AG08396 (cell line): Measurements from ENCODE around the gene FTCD.
"Not testable (repeated sequence)": the region's sequence is repeated elsewhere in the genome, so short reads cannot be mapped to it uniquely, and the experiment has no call there.

Experiments
- DNase-seq: peaks from one replicate; pipeline ENCODE4 v3.0.0; 2012; ENCODE audit warnings: low spot score, mixed read lengths

The FTCD gene

DNA sequence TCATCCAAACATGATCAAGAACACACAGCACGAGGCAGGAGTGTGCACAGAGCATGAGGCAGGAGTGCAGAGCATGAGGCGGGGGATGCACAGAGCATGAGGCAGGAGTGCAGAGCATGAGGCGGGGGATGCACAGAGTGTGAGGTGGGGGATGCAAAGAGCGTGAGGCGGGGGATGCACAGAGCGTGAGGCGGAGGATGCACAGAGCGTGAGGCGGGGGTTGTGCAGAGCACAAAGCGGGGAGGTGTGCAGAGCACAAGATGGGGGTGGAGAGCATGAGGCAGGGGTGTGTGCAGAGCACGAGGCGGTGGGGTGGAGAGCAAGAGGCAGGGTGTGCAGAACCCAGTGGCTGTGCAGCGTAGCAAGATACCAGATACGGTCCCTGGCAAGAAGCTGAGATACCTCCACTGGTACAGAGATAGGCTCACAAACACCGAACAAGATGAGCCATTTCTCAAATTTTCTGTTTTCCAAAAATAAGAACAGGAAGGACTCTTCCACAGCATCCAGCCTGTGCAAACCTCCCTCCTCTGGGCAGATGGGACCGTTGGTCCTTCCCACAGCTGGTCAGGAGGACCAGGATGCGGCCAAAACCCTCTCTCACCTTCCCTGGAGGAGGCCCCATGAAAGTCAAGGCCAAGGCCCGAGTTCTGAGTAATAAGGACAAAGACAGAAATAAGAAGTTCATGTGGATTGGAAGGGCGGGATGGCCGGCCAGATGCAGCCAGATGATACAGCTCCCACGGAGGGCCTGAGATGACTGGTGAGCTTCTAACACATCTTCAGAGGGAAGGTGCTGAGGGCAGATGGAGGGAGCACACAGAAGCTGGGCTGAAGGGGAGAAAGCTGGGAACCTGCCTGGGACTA is 16.9 kb upstream of the FTCD start:
- DNase-seq, result no peak

DNA sequence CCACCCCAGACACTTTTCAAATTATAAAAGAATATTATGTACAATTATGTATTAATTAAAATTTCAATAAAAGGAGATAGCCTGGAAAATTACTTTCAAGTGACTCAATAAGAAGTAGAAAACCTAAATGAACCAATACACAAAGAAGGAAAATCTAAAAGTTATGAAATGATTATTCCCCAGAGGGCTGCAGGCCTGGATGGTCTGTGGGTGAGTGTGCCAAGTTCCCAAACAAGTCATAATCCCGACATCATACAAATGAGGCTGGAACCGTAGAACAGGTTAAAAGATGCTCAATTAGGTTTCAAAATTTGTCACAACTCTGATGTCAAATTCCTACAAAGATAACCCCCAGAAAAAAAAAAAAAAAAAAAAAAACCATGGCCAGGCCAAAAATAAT is 16.2 kb upstream of the FTCD start:
- no peak for DNase-seq

DNA sequence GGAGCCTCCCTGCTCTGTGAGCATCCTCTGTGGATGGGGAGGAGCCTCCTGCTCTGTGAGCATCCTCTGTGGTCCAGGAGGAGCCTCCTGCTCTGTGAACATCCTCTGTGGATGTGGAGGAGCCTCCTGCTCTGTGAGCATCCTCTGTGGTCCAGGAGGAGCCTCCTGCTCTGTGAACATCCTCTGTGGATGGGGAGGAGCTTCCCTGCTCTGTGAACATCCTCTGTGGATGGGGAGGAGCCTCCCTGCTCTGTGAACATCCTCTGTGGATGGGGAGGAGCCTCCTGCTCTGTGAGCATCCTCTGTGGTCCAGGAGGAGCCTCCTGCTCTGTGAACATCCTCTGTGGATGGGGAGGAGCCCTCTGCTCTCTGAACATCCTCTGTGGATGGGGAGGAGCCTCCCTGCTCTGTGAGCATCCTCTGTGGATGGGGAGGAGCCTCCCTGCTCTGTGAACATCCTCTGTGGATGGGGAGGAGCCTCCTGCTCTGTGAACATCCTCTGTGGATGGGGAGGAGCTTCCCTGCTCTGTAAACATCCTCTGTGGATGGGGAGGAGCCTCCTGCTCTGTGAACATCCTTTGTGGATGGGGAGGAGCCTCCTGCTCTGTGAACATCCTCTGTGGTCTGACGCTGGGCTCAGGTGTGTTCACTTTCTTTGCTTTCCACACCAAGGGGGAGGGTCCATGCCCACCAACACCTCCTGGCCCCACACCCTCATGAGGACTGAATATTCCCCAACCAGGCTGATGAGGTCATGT is 15.2 kb upstream of the FTCD start:
- not testable (repeated sequence) for DNase-seq

DNA sequence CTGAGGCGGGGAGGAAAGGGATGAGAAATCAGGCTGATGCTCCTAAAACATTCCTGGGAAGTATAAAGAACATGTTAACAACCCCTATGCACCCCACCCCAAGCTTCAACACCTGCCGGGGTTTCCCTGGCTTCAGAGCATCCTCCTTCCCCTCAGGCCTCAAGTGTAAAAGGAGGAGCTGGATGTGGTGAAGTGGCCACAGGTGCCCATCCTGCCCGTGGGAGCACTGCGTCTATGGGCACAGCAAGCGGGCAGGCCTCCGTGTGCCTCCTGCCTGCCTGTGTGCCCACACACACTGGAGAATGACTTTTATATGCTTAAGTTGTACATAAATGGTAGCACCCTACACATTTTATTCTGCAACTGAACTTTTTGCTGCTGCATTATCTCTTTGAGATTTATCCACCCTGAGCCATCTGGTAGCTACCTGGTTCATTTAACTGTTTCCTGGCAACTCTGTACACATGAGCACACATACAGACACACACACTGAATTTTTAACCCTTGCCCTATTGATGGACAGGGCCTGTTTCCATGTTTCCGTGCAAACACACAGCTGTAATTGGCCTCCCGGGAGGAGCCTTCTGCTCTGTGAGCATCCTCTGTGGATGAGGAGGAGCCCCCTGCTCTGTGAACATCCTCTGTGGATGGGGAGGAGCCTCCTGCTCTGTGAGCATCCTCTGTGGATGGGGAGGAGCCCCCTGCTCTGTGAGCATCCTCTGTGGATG is 13.4 kb upstream of the FTCD start:
- no peak for DNase-seq

DNA sequence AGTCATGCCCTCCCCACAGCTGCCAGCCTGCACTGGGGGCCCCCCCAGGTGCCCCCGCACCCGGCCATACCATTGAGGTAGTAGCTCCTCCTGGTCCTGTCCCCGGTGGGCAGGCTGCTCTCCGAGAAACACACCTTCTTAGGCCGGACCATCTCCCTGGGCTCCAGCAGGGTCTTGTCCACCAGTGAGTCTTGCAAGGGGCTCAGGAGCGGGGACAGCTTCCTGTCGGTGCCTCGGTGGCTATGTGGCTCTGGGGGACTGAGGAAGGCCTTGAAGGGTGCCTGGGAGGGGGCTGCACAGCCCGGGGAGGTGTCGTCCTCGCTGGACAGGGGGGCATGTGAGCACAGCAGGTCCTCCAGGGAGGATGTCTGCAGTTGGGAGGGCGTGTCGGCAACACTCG is 12.9 kb upstream of the FTCD start:
- DNase-seq, result no peak

DNA sequence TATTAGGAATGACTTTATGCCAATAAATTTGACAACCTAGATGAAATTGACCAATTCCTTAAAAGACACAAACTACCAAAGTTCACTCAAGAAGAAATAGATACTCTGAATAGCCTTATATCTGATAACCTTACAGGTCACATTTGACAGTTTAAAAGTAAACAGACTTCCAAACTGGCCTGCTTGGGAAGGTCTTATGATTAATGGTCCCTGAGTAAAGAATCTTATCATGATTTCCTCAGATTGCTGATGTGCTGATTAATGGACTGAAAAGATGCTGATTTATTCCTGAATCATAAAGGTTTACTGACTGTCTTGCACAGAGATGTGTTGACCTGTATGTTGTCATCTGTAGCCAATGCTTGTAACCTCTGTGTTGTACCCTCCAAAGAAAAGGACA is 9.7 kb upstream of the FTCD start:
- DNase-seq, result no peak

DNA sequence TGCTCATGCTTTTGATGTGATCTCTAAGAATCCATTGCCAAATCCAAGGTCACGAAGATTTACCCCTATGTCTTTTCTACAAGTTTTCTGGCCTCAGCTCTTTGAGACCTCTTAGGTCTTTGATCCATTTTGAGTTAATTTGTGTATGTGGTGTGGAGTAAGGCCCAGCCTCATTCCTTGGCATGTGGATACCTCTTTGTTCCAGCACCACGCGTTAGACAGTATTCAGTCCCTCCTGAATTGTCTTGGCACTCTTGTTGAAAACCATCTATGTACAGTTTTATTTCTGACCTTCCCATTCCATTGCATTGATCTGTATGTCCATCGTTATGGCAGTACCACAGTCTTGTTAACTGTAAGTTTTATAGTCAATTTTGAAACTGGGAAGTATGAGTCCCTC is 8.0 kb upstream of the FTCD start:
- DNase-seq, result no peak

DNA sequence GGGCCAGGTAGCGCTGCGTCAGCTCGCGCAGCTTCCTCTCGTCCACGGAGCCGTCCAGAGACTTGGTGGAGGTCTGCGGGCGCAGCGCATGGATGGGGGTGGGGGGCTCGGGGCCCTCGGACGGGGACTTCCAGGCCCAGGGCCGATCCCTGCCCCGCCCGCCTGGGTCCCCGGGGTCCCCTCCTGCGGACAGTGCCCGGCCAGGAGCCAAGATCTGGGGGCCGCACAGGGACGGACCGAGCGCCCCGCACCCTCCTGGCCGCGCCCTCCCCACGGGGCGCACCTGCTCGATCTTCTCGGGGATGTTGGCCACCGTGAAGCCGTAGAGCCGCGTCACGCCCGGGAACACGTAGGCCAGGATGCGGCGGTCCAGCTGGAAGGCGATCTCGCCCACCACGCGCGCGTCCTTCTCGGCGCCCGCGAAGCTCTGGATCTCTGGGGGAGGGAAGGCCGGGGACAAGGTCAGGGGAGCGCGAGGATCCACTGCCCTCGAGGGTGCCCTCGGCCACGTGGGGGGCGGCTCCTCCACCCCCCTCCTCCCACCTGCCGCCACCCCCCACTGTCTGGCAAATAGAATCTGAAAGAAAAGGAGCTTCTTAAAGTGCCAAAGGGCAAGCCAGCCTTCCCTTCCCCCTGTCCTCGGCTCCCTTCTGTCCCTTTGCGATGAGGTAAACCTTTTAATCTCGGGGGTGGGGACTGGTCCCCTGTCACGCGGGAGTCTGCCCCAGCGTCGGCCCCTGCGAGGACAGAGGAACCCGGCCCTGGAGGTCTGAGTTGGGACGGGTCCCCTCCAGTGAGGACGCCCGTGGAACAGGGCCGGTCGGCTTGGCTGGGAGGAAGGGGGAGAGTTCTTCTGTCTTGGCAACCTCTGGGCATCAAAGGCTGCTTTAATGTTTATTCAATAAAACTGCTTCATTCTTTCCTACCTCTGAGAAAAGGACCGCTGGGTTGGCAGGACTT is 6.5 kb upstream of the FTCD start:
- no peak for DNase-seq

DNA sequence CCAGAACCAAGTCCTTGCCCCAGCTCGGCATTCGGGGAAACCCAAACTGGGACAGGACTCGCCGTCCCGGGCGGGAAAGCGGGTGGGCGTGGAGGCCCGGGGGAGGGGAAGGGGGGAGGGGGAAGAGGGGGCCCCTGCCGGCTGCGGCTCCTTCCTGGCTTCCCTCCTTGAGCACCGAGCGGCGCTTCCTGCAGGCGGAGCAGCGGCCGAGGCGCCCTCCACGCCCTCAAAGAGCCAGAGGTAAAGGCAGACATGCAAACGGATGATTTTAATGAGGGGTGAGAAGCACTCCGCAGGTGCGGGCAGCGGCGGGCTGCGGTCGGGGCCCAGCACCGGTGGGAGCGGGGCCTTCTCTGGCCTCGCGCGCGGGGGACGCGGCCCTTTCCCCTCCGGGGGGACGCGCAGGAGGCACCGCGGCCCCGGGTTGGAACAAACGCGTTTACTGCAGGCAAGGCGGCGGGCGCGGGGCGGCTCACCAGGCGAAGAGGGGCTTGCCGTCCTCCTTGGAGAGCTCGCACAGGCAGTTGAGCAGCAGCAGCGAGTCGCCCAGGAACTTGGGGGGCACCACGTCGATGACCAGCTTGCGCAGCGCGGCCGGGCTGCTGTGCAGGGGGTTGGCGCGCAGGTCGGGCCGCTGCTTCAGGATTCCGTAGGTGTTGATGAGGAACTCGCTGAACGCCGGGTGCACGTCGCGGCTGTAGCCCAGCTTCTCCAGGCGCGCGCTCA is 5.7 kb upstream of the FTCD start:
- DNase-seq, result no peak

DNA sequence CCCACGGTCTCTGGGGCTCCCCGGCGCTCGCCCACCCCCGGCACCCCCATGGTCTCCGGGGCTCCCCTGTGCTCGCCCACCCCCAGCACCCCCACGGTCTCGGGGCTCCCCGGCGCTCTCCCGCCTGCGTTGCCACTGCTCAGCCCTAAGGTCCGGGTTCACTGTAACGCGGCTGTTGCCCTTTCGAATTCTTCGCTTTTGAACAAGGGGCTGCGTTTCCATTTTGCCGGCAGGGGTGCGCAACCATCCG is 5.2 kb upstream of the FTCD start:
- DNase-seq, result no peak

DNA sequence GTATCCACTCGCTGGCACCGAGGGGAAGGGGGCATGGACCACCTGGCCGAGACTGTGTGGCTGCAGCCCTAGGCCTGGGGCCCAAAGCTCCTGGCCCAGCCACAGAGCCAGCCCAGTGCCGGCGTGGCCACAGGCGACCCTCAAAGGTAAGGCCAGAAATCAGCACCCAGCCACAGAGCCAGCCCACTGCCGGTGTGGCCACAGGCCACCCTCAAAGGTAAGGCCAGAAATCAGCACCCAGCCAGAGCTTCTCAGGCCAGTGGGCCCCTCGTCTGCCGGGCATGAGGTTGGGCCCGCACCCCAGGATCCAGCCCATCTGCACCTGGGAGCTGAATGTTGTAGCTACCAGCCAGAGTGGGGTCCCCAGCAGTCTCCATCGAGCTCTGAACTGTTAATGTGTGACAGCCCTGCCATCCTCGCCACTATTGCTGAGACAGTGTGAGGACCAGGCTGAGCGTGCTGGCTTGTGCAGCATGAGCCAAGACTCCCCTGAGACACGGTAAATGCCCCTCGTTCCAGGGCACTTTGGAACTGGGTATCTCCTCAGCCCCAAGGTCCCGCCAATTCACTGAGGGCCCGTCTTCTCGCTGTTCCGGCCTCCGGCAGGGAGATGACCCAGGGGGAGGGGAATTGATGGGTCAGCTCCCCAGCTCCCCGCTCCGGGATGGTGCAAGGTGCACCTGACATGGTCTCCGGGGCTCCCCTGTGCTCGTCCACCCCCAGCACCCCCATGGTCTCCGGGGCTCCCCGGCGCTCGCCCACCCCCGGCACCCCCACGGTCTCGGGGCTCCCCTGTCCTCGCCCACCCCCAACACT is 4.7 kb upstream of the FTCD start:
- DNase-seq, result no peak

DNA sequence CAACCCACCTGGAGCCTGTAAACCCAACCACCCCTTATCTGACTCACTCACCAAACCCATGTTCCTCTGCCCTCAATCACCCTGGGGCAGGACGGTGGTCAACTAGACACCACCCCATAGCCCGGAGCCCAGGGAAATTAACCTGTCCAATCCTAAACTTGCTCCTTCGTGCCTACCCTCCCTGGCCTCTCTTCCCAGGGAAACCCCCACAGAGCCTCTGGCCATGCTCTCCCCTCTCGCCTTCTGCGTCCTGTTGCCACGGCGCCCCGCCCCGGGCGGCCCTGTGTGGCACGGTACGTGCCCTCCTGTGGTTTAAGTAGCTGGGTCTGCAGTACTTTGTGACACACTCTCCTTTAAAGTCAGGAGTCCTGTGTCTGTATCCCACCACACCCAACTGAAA is 4.0 kb upstream of the FTCD start:
- no peak for DNase-seq

DNA sequence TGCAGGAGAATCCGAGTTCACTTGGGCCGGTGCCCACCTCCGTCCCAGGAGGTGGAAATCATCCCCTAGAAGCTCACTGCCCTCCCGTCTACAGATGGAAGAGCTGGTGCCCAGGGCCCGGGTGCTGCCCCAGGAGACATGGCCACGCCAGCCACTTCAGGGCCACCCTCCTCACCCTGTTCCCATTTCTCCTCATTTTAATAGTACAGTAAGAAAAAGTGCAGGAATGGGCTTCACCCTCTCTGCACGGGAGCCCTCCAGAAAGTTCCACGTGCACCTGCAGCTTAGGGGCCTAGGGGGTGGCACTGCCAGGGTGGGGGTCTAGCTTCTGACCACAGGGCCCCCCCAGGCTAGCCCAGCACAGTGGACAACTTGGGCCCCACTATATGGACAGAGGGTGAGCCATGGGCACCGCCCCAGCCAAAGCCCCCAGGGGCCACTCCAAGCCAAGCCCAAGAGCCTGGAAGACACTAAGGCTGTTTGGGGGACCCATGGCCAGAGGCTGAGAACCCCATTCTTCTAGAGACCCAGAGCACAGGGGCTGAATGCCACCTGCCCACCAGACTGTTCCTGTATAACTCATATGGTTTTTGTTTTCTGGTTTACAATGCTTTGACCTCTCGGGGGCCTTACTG is 3.4 kb upstream of the FTCD start:
- no peak for DNase-seq

DNA sequence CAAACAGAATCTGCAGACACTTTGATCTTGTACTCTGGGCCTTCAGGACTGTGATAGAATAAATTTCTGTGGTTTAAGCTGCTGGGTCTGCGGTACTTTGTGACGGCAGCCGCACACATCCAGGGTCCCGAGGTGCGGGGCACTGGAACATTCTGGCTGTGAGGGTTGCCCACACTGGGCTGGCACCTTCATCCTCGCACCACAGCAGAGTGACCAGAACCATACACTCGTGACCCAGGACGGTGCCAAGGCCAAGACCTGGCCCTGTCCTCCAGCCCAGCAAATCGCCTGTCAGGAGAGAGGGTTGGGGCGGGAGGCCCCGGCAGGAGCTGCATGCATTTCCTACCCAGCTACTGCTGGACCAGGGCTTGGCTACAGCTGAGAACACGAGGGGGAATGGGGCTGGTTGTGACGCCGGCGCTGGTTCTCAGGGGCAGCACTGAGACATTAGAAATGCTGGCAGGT is 2.6 kb upstream of the FTCD start:
- no peak for DNase-seq

DNA sequence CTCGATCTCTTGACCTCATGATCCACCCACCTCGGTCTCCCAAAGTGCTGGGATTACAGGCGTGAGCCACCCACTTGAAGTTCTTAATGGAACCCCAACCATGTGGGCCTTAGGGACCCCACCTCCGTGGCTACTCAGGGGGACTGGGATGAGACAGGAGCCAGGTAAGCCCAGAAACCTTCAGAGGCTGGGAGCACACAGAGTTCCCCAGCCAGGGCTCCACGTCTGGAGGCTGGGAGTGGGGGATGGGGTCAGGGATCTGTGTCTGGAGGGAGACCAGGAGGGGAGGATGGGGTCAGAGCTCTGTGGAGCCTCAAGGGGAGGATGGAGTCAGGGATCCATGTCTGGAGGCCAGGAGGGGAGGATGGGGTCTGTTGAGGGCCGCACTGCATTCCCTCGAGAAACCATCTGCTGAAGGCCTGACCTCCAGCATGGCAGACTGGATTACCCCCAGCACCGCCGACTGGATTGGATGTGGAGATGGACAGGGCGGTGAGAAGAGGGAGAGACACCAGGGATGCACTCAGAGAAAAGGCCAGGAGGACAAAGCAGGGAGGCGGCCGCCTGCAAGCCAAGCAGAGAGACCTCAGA is 2.1 kb upstream of the FTCD start:
- DNase-seq, result no peak

DNA sequence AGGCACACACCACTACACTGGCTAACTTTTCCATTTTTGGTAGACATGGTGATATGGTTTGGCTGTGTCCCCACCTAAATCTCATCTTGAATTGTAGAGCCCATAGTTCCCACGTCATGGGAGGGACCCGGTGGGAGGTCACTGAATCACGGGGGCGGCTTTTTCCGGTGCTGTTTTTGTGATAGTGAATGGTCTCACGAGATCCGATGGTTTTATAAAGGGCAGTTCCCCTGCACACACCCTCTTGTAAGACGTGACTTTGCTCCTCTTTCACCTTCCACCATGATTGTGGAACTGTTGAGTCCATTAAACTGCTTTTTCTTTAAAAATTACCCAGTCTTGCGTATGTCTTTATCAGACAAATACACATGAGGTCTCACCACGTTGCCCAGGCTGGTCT is 1.3 kb upstream of the FTCD start:
- no peak for DNase-seq

DNA sequence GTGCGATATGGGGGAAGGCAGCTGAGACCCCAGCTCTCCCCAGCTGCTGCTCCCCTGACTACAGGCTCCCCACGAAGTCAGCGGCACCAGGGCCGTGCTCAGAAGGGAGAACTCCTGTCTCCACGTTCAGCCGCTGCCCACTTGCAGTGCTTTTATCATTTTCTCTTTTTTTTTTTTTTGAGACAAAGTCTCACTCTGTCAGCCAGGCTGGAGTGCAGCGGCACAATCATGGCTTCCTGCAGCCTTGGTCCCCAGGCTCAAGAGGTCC is 933 bp upstream of the FTCD start:
- no peak for DNase-seq

DNA sequence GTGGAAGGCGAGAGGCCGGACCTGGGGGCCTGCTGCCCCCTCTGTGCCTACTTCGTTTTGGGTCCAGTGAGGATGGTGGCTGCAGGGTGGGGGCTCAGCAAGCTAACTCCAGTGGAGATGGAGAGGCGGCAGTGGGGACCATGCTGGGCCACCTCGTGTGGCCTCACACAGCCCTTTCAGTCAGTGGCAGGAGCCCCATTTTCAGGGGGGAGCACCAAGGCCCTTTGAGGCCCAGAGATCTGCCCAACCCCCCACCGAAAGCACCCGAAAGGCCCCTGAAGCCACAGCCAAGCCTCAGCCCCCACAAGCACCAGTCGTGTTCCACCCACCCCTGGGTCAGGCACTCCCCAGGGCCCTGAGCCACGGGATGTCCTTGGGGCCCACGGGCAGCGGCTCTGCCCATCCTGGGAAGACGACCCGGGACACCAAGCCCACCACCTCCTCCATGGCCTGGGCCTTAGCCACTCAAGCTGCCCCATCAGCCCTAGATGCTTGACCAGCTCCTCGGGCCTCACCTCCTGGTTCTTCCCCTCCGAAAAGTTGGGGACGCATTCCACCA is 345 bp downstream of the FTCD start:
- DNase-seq, result no peak

DNA sequence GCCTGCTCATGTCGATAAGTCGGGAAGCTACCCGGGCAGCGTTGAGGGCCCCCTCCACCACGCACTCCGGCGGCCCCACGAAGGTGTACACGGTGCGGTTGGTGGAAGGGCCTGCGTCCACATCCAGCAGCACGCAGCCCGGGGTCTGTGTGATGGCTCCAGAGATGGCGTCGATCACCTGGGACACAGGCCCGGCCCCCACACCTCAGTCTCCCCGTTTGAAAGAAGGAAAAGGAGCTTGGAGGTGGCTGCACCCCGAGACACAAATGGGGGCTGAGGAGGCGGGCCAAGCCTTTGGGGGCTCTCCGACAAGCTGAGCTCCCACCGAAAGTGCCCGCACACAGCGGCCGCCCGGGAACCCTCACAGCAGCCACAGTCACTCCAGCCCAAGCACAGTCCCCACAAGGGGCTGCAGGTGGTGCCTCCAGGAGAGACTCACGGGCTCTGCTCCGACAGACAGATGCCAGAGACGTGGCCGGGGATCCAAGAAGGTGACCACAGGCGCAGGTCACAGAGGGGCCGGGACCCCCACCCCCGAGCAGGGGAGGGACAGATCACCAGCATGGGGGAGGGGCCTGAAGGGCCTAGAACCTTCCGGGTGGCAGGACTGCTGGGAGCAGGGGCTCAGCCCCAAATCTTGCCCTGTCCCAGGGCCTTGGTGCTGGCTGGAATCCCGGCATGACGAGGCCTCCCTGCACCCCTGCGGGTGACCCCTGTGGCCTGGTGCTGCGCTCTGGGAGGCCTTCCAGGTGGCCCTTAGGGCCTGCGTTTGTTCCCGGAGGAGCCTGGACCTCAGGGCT is 1.0 kb downstream of the FTCD start:
- no peak for DNase-seq
